Prostate gland (tissue), 2 donors: ENCODE data around the gene EIF2D. TPM values are rescaled to one million over a fixed set of nuclear protein-coding genes. Genes with fewer than 3 reads are reported as not detected.

Source experiments
- DNase-seq: peaks from one replicate; pipeline ENCODE4 v3.0.0-alpha.2; 2019; ENCODE audit warnings: low spot score
- H3K27ac ChIP-seq, 2 donors: fragments of 200-600 bp; sonication (generic); 2 replicates each; pipeline ENCODE4 v1.5.1; 2017 to 2019
- H3K27me3 ChIP-seq: fragments of 200-600 bp; sonication (generic); replicated peaks from 2 replicates; pipeline ENCODE4 v1.5.1; 2019; ENCODE audit not compliant: insufficient read depth
- H3K36me3 ChIP-seq, 2 donors: fragments of 200-600 bp; sonication (generic); 1 replicate in 1 of 2; 2 replicates in 1 of 2; pipeline versions ENCODE4 v1.5.1 to v1.8.1; 2017 to 2019
- H3K4me1 ChIP-seq: fragments of 200-600 bp; sonication (generic); replicated peaks from 2 replicates; pipeline ENCODE4 v1.5.1; 2019
- H3K4me3 ChIP-seq, 2 donors: fragments of 200-600 bp; sonication (generic); 2 replicates each; pipeline ENCODE4 v1.5.1; 2017 to 2019
- H3K9me3 ChIP-seq: fragments of 200-600 bp; sonication (generic); 2 replicates; pipeline ENCODE4 v1.5.1; 2017
- POLR2A ChIP-seq: fragments of 450-650 bp; IDR thresholded peaks from one replicate; pipeline ENCODE4 v1.6.1; 2016; ENCODE audit warnings: antibody characterized with exemption, mild to moderate bottlenecking
- POLR2AphosphoS5 ChIP-seq: sonication (generic); formaldehyde crosslinking; IDR thresholded peaks from one replicate; pipeline ENCODE4 v1.6.1; 2017; ENCODE audit warnings: antibody characterized with exemption
- WGBS: methylation state at CpG from one replicate; pipeline ENCODE4 v1.1.5; 2018; 5-methylcytosine and 5-hydroxymethylcytosine counted together
- intact Hi-C: fragments of 100-400 bp; cut with DNase I; formaldehyde crosslinking; loops from one replicate; pipeline ENCODE4 v1.14.2; 2022
- total RNA-seq, 2 donors: library from RNA; depleted of rRNA; stranded (reverse); fragments of >200 nt; gene quantifications; one replicate each; pipeline ENCODE4 v1.1.0, GENCODE V29; 2016
- TF ChIP-seq, protein P1 (sequence below), 4 experiments: fragments of 200-600 bp in 2 of 4; fragments of 450-650 bp in 2 of 4; sonication (generic) in 2 of 4; IDR thresholded peaks; 1 replicate in 3 of 4; 2 replicates in 1 of 4; pipeline ENCODE4 v1.5.1; 2016 to 2019; ENCODE audit warnings: antibody characterized with exemption in 4 of 4, mild to moderate bottlenecking in 2 of 4, moderate library complexity in 2 of 4

EIF2D gene
- total RNA-seq, 2 donors from 2014 or later: 42.8 to 60.2 TPM

DNA sequence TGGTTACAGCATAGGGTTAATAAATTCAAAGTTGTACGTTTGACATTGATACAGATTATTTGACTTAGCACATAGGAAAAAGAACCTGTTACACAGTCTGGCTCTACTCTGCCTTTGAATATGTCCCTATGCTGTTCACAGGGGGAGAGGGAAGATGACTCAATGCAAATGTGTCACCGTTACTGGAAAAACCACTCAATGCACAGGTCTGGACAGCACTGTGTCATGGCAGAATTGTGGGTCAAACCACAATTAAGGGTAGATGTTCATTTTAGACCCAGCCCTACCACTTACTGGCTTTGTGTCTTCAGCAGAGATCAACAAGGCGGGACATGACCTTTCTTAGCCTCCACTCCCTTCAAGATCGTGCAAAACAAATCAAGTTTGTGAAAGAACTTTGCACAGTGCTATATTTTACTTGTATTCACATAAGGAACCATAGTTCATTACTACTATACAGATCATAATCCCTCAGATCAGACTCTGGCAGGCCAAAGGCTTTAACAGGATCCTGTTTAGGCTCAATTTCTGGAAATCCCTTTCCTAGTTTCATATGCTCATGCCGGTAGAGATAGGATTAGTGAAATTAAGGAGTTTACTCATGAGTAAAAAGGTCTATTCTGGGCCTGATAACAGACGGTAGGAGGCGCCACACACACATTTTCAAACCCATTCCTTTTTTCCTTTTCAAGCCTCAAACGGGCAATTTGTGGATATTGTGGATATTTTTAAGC is 22.1 kb downstream of the EIF2D start:
- WGBS: 54% methylated on average over 8 of the region's 8 CpGs
- H3K4me3 ChIP-seq: no peak overlapping the region
- H3K27ac ChIP-seq: no peak overlapping the region
- DNase-seq: no peak
- H3K36me3 ChIP-seq: no peaks in the 10 kb centered on the region
- H3K4me1 ChIP-seq: peaks cover 8% of the 10 kb centered on the region
- TF ChIP-seq, protein P1, sequence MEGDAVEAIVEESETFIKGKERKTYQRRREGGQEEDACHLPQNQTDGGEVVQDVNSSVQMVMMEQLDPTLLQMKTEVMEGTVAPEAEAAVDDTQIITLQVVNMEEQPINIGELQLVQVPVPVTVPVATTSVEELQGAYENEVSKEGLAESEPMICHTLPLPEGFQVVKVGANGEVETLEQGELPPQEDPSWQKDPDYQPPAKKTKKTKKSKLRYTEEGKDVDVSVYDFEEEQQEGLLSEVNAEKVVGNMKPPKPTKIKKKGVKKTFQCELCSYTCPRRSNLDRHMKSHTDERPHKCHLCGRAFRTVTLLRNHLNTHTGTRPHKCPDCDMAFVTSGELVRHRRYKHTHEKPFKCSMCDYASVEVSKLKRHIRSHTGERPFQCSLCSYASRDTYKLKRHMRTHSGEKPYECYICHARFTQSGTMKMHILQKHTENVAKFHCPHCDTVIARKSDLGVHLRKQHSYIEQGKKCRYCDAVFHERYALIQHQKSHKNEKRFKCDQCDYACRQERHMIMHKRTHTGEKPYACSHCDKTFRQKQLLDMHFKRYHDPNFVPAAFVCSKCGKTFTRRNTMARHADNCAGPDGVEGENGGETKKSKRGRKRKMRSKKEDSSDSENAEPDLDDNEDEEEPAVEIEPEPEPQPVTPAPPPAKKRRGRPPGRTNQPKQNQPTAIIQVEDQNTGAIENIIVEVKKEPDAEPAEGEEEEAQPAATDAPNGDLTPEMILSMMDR (IDR thresholded peaks at IDR 0.05): no peak
- intact Hi-C loops: no loop called here
- no peaks in the 10 kb centered on the region for H3K9me3 ChIP-seq
- H3K27me3 ChIP-seq: no peaks in the 10 kb centered on the region

DNA sequence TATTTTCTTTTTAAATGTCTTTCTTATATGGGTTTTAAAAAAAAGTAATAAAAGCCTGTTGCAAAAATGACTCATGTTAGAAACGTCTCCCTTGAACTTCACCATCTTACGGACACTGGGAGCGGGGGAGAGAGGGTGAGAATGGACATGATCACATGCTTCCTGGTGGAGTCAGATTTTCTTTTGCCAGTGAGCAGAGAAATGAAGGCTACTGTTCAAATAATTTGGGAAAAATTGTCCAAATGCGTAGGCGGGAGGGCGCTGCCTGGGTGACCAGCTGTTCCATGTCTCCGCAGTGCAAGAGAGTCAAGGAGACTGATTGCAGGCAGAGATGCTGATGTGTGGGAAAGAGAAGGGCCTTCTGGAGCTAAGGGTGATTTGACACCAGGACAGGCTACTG is 23.1 kb downstream of the EIF2D start:
- H3K36me3 ChIP-seq: no peaks in the 10 kb centered on the region
- peaks cover 8% of the 10 kb centered on the region for H3K4me1 ChIP-seq
- 52% methylated on average over 7 of the region's 7 CpGs for WGBS
- DNase-seq: no peak
- intact Hi-C loops: no loop called here
- H3K4me3 ChIP-seq: no peak overlapping the region
- H3K27me3 ChIP-seq: no peaks in the 10 kb centered on the region
- H3K27ac ChIP-seq: peak overlapping the region in 1 of 2 donors; percentile 63
- TF ChIP-seq POLR2AphosphoS5 (no peak), POLR2A (no peak)
- TF ChIP-seq, protein P1 (IDR thresholded peaks at IDR 0.05): no peak
- H3K9me3 ChIP-seq: no peaks in the 10 kb centered on the region

DNA sequence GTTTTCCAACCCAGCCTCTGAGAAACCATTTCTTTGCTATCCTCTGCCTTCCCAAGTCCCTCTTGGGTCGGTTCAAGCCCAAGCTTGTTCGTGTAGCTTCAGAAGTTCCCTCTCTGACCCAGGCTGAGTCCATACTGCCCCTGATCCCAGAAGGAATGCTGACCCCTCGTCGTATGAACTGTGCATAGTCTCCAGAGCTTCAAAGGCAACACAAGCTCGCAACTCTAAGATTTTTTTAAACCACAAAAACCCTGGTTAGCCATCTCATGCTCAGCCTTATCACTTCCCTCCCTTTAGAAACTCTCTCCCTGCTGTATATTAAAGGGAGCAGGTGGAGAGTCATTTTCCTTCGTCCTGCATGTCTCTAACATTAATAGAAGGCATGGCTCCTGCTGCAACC is 23.8 kb downstream of the EIF2D start:
- DNase-seq: no peak
- Histone ChIP-seq H3K9me3 (no peaks in the 10 kb centered on the region), H3K27me3 (no peaks in the 10 kb centered on the region), H3K4me1 (peaks cover 8% of the 10 kb centered on the region), H3K27ac (peak overlapping the region; percentile 59 to 63), H3K36me3 (no peaks in the 10 kb centered on the region), H3K4me3 (no peak overlapping the region)
- 66% methylated on average over 6 of the region's 6 CpGs for WGBS
- no peak for TF ChIP-seq POLR2A
- TF ChIP-seq, protein P1 (IDR thresholded peaks at IDR 0.05): no peak
- TF ChIP-seq POLR2AphosphoS5: no peak
- intact Hi-C loops: no loop called here

DNA sequence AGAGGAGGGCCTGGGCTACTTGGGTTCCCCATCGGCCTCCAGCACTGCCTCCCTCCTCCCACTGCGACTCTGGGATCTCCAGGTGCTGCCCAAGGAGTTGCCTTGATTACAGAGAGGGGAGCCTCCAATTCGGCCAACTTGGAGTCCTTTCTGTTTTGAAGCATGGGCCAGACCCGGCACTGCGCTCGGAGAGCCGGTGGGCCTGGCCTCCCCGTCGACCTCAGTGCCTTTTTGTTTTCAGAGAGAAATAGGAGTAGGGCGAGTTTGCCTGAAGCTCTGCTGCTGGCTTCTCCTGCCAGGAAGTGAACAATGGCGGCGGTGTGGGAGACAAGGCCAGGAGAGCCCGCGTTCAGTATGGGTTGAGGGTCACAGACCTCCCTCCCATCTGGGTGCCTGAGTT is 24.4 kb downstream of the EIF2D start:
- H3K36me3 ChIP-seq: no peaks in the 10 kb centered on the region

More for the DNA sequence above, 24.4 kb downstream of the EIF2D start:
- intact Hi-C loops: no loop called here
- H3K4me3 ChIP-seq: no peak overlapping the region
- TF ChIP-seq POLR2A: no peak
- TF ChIP-seq, protein P1 (IDR thresholded peaks at IDR 0.05): no peak
- no peak for TF ChIP-seq POLR2AphosphoS5
- 62% methylated on average over 14 of the region's 14 CpGs for WGBS
- H3K27me3 ChIP-seq: no peaks in the 10 kb centered on the region
- no peak for DNase-seq
- no peaks in the 10 kb centered on the region for H3K9me3 ChIP-seq
- H3K27ac ChIP-seq: peak overlapping the region; percentile 59 to 63
- H3K4me1 ChIP-seq: peaks cover 8% of the 10 kb centered on the region
